ENCODE results near the gene VAV2. TPM values are rescaled to one million over a fixed set of nuclear protein-coding genes. Genes with fewer than 3 reads are reported as not detected.

VAV2 gene
- polyA plus RNA-seq, 1 experiment: 9.0 TPM

- ChIA-PET CTCF (interaction anchor here (0.6 to 3.2 kb wide), 7 partner anchors 27 to 242 kb away, joined by 3 to 20 read pairs (median 8); no protein-coding TSS in a partner anchor), POLR2A (interaction anchor here (0.8 to 2.5 kb wide), 6 partner anchors 14 to 243 kb away, joined by 3 to 9 read pairs (median 5); partner anchors contain the start of gene WDR5)
- TF ChIP-seq CTCF (IDR thresholded peaks at IDR 0.05; ENCODE audit: low read depth, low read length): no peak
- H3K27me3 ChIP-seq (ENCODE audit: control insufficient read depth, insufficient read depth, low read length): no peaks in the 10 kb centered on the region
- peak; percentile 100 for DNase-seq (ENCODE audit: low read depth, low spot score)
- no peaks in the 10 kb centered on the region for H3K9me3 ChIP-seq (ENCODE audit: control insufficient read depth, insufficient read depth, low read length)
- peak within 1 kb of the TSS; percentile 31 for H3K27ac ChIP-seq (ENCODE audit: low read depth, low read length)
- H3K4me3 ChIP-seq (ENCODE audit: low read depth, low read length): peak within 1 kb of the TSS; percentile 90
Measured at GRCh38 chr9:134024828-134025605, 32.9 kb upstream of the VAV2 start, which contains the start of gene BRD3OS. BRD3OS (plus strand) TSS chr9:134025481; CDS start chr9:134026748, 1,267 bp downstream.

GRCh38 chr9:134024214-134024792 is 32.2 kb upstream of the VAV2 start:
- ChIA-PET CTCF (interaction anchor here (0.9 to 3.2 kb wide), 5 partner anchors 27 to 242 kb away, joined by 3 to 20 read pairs (median 8); no protein-coding TSS in a partner anchor), POLR2A (interaction anchor here (0.8 to 2.5 kb wide), 3 partner anchors 112 to 242 kb away, joined by 3 to 9 read pairs (median 6); partner anchors contain the start of gene WDR5)
- Histone ChIP-seq H3K27ac (ENCODE audit: low read depth, low read length) (peak overlapping the region; percentile 31), H3K9me3 (ENCODE audit: control insufficient read depth, insufficient read depth, low read length) (no peaks in the 10 kb centered on the region), H3K4me3 (ENCODE audit: low read depth, low read length) (peak overlapping the region; percentile 64), H3K27me3 (ENCODE audit: control insufficient read depth, insufficient read depth, low read length) (no peaks in the 10 kb centered on the region)
- no peak for TF ChIP-seq CTCF (IDR thresholded peaks at IDR 0.05; ENCODE audit: low read depth, low read length)
- DNase-seq (ENCODE audit: low read depth, low spot score): no peak

- no peak overlapping the region for H3K27ac ChIP-seq (ENCODE audit: low read depth, low read length)
- DNase-seq (ENCODE audit: low read depth, low spot score): no peak
- peaks cover 25% of the 10 kb centered on the region for H3K9me3 ChIP-seq (ENCODE audit: control insufficient read depth, insufficient read depth, low read length)
- H3K4me3 ChIP-seq (ENCODE audit: low read depth, low read length): no peak overlapping the region
- no peaks in the 10 kb centered on the region for H3K27me3 ChIP-seq (ENCODE audit: control insufficient read depth, insufficient read depth, low read length)
- ChIA-PET POLR2A (no interaction called here), CTCF (no interaction called here)
- TF ChIP-seq CTCF (IDR thresholded peaks at IDR 0.05; ENCODE audit: low read depth, low read length): no peak
Measured at GRCh38 chr9:134014946-134015345, 22.8 kb upstream of the VAV2 start.

- Histone ChIP-seq H3K9me3 (ENCODE audit: control insufficient read depth, insufficient read depth, low read length) (peaks cover 25% of the 10 kb centered on the region), H3K27ac (ENCODE audit: low read depth, low read length) (no peak overlapping the region), H3K27me3 (ENCODE audit: control insufficient read depth, insufficient read depth, low read length) (peaks cover 5% of the 10 kb centered on the region), H3K4me3 (ENCODE audit: low read depth, low read length) (no peak overlapping the region)
- TF ChIP-seq CTCF (IDR thresholded peaks at IDR 0.05; ENCODE audit: low read depth, low read length): no peak
- DNase-seq (ENCODE audit: low read depth, low spot score): no peak
- ChIA-PET CTCF (no interaction called here), POLR2A (no interaction called here)
Measured at GRCh38 chr9:134011401-134011800, 19.3 kb upstream of the VAV2 start.
